NB4 (cell line): ENCODE measurements around the gene SND1.

ENCODE experiments used
- DNase-seq: peaks from one replicate; pipeline ENCODE4 v3.0.0; 2010; ENCODE audit warnings: low read depth
- H3K4me3 ChIP-seq: one replicate; pipeline ENCODE4 v1.5.1; 2011; ENCODE audit warnings: mild to moderate bottlenecking, low read depth, low read length, moderate library complexity
- MYC ChIP-seq: IDR thresholded peaks from 2 replicates; pipeline ENCODE4 v1.6.1; 2011; ENCODE audit warnings: low read depth, low read length
- POLR2A ChIP-seq: IDR thresholded peaks from 2 replicates; pipeline ENCODE4 v1.6.1; 2011; ENCODE audit warnings: mild to moderate bottlenecking; ENCODE audit not compliant: insufficient read length; ENCODE audit errors: extremely low read depth
- TF ChIP-seq, protein P1 (sequence below): IDR thresholded peaks from 2 replicates; pipeline ENCODE4 v1.6.1; 2011; ENCODE audit warnings: low read depth, low read length
- TF ChIP-seq, protein P2 (sequence below): IDR thresholded peaks from one replicate; pipeline ENCODE4 v1.5.1; 2012; ENCODE audit warnings: low read depth, low read length

Gene SND1

DNA sequence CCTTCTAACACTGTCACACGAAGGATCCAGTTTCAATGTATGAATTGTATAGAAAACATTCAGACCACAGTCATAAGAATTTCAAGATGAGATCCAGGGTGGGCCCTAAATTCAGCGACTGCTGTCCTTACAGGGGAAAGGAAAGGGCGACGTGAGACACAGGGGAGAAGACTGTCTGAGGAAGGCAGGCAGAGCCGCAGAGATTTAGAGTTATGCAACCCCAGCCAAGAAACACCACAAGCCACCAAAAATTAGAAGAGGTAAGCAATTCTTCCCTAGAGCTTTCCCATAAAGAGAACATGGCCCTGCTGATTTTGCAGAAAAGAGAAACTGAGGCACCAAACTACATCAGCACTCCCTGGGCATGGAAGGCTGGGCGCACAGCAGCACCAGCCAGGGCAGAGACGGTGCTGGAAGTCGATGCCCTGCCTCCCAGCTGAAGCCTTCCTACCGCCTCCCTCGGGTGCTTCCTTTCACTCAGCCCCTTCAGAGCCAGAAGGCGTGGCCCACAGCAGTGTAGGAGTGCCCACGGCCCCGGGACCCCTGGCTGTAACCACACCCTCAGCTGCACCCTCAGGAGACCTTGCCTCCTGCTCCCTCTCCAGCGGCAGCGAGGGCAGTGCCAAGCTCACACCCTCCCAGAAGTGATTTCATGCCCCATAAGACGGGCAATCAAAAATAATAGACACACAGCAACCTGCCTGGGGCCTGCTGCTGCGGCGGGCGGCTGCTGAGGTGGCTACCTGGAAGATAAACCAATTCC, 460.2 kb downstream of the SND1 start:
- no peak for TF ChIP-seq MYC
- TF ChIP-seq, protein P1, sequence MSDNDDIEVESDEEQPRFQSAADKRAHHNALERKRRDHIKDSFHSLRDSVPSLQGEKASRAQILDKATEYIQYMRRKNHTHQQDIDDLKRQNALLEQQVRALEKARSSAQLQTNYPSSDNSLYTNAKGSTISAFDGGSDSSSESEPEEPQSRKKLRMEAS = no peak
- TF ChIP-seq POLR2A = no peak
- no peak overlapping the region for H3K4me3 ChIP-seq
- DNase-seq = peak; percentile 81

DNA sequence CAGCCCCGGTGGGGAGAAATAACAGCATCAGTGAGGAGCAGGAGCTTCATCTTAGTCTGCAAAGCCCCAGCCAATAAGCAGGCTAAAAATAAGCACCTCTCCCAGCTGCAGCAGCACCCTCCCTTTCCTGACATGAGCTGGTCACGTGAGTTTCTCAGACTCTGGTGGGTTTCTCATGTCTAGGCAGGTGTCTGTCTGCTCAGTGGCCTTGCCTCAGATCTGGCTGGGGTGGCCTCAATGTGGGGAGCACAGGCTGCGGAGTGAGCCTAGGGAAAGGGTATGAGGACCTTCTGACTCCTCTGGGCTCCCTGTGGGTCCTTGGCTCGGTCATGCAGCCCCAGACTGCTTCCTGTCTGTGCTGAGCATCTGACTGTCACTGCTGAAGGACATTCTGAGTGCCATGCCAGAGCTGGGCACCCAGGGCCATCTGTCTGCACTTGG, 460.8 kb downstream of the SND1 start:
- H3K4me3 ChIP-seq = no peak overlapping the region
- TF ChIP-seq, protein P1 = no peak
- TF ChIP-seq, protein P2, sequence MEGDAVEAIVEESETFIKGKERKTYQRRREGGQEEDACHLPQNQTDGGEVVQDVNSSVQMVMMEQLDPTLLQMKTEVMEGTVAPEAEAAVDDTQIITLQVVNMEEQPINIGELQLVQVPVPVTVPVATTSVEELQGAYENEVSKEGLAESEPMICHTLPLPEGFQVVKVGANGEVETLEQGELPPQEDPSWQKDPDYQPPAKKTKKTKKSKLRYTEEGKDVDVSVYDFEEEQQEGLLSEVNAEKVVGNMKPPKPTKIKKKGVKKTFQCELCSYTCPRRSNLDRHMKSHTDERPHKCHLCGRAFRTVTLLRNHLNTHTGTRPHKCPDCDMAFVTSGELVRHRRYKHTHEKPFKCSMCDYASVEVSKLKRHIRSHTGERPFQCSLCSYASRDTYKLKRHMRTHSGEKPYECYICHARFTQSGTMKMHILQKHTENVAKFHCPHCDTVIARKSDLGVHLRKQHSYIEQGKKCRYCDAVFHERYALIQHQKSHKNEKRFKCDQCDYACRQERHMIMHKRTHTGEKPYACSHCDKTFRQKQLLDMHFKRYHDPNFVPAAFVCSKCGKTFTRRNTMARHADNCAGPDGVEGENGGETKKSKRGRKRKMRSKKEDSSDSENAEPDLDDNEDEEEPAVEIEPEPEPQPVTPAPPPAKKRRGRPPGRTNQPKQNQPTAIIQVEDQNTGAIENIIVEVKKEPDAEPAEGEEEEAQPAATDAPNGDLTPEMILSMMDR = no peak
- TF ChIP-seq POLR2A (no peak), MYC (no peak)
- DNase-seq = peak; percentile 48

DNA sequence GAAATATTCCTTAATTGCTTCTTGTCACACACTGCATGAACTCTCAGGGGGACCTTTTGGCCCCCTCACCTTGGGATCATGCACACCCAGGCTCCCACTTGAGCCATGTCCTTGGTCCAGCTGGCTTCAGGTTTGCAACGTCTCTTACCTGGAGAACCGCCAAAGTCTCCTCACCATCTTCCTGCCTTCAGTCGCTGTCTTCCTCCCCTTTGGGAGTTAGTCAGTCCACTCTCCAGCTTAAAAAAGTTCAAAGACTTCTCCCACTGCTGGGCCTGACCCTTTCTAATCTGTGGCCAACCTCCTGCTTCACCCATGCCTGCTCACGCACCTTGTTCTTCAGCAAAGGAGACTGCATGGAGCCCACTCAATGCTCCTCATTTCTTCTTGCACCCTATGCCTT, 461.8 kb downstream of the SND1 start:
- no peak overlapping the region for H3K4me3 ChIP-seq
- no peak for DNase-seq
- TF ChIP-seq POLR2A = no peak
- no peak for TF ChIP-seq MYC
- TF ChIP-seq, protein P2 = no peak
- TF ChIP-seq, protein P1 = no peak

DNA sequence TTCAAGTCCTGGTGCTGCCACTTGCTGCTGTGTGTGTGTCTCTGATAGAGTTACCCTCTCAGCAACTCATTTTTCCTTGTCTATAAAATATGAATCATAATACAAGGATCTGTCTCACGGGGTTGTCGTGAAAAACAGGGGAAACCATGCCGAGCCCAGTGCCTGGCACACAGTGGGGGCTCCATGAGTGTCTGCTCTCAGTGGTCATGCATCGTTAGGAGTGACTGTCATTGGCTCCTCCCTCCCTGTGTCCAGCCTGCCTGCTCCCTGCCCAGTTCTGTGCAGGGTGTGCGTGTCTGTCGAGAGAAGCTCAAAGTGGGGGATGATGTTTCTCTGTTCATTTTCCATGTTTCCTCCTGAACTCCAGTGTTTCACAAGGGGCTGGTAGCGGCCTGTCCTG, 462.8 kb downstream of the SND1 start:
- TF ChIP-seq, protein P1 = no peak
- no peak for TF ChIP-seq MYC
- TF ChIP-seq, protein P2 = no peak
- no peak for TF ChIP-seq POLR2A
- no peak overlapping the region for H3K4me3 ChIP-seq
- DNase-seq = no peak

DNA sequence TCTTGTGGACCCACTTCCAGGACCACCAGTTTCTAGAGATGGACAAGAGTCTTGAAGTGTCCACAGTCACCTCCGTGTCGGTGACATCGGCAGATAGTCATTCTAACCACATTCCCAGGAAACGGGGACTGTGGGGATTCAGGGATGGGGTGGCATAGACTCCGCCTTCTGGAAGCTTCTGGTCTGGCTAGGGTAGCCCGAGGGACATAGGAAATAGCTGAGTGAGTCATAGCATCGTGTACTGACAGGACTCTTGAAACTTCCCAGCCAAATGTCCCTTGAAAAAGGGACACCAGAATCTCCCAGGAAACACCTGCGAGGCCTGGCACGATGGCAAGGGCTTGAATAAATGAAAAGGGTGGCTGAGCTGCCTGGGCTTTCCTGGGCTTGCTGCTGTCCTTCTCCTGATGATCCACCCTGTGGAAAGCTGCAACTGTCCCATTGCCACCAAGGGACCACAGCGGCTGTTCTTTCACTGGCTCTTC, 463.4 kb downstream of the SND1 start:
- no peak for DNase-seq
- TF ChIP-seq, protein P1 = no peak
- TF ChIP-seq, protein P2 = no peak
- no peak for TF ChIP-seq POLR2A
- TF ChIP-seq MYC = no peak
- no peak overlapping the region for H3K4me3 ChIP-seq
